HepG2 (cell line): ENCODE results near the gene LMNA. TPM values are rescaled to one million over a fixed set of nuclear protein-coding genes. Genes with fewer than 3 reads are reported as not detected.

ENCODE experiments used
- AHR ChIP-seq: IDR thresholded peaks from 2 replicates; pipeline ENCODE4 v1.6.1; 2018; ENCODE audit warnings: missing genetic modification reagents, missing compliant biosample characterization
- ATF7-NPFF ChIP-seq: sonication (generic); formaldehyde crosslinking; IDR thresholded peaks from 2 replicates; pipeline ENCODE4 v1.8.1; 2023; ENCODE audit warnings: mild to moderate bottlenecking, low read depth, missing genetic modification reagents, moderate library complexity
- DNMT1 ChIP-seq: sonication (generic); formaldehyde crosslinking; IDR thresholded peaks from 2 replicates; pipeline ENCODE4 v1.5.1; 2020; ENCODE audit warnings: mild to moderate bottlenecking, missing genetic modification reagents
- HNF4G ChIP-seq, 2 experiments: sonication (generic) in 1 of 2; formaldehyde crosslinking in 1 of 2; IDR thresholded peaks; 2 replicates each; pipeline versions ENCODE4 v1.4.0 to v1.6.1; 2011 to 2020; ENCODE audit warnings: borderline replicate concordance in 2 of 2, low read depth in 2 of 2, mild to moderate bottlenecking in 2 of 2, low read length in 1 of 2, missing genetic modification reagents in 1 of 2, moderate library complexity in 1 of 2
- MTA1 ChIP-seq: sonication (generic); formaldehyde crosslinking; IDR thresholded peaks from 2 replicates; pipeline ENCODE4 v1.4.0; 2020; ENCODE audit warnings: missing genetic modification reagents, mild to moderate bottlenecking, borderline replicate concordance
- NR2F1 ChIP-seq, 2 experiments: fragments of 450-650 bp in 1 of 2; formaldehyde crosslinking in 1 of 2; IDR thresholded peaks; 2 replicates each; pipeline versions ENCODE4 v1.5.0 to v1.6.1; 2016 to 2020; ENCODE audit warnings: mild to moderate bottlenecking in 1 of 2, missing compliant biosample characterization in 1 of 2, missing genetic modification reagents in 1 of 2, moderate library complexity in 1 of 2
- RARG ChIP-seq: sonication (generic); formaldehyde crosslinking; IDR thresholded peaks from 2 replicates; pipeline ENCODE4 v1.4.0; 2020; ENCODE audit warnings: low read depth, mild to moderate bottlenecking, missing genetic modification reagents
- RFXANK ChIP-seq: IDR thresholded peaks from 2 replicates; pipeline ENCODE4 v1.6.1; 2016
- SP5 ChIP-seq: IDR thresholded peaks from 2 replicates; pipeline ENCODE4 v1.6.1; 2016; ENCODE audit warnings: low read depth, borderline replicate concordance
- WIZ ChIP-seq: sonication (generic); formaldehyde crosslinking; IDR thresholded peaks from 2 replicates; pipeline ENCODE4 v1.5.1; 2020; ENCODE audit warnings: mild to moderate bottlenecking, missing genetic modification reagents
- ZFAT ChIP-seq: sonication (generic); formaldehyde crosslinking; conservative IDR thresholded peaks from 2 replicates; pipeline ENCODE4 v1.8.1; 2023; ENCODE audit warnings: missing genetic modification reagents, inconsistent platforms
- ZFY ChIP-seq: sonication (generic); formaldehyde crosslinking; IDR thresholded peaks from 2 replicates; pipeline ENCODE4 v1.4.0; 2020; ENCODE audit warnings: missing genetic modification reagents
- ZMAT3 ChIP-seq: sonication (generic); formaldehyde crosslinking; conservative IDR thresholded peaks from 2 replicates; pipeline ENCODE4 v1.7.0; 2021; ENCODE audit warnings: missing genetic modification reagents
- ZNF10 ChIP-seq: sonication (generic); formaldehyde crosslinking; IDR thresholded peaks from 2 replicates; pipeline ENCODE4 v1.4.0; 2020; ENCODE audit warnings: mild to moderate bottlenecking, low read depth, missing genetic modification reagents, borderline replicate concordance
- ZNF136 ChIP-seq: sonication (generic); formaldehyde crosslinking; IDR thresholded peaks from 2 replicates; pipeline ENCODE4 v1.8.1; 2022; ENCODE audit warnings: low read depth, mild to moderate bottlenecking, moderate library complexity, missing genetic modification reagents
- ZNF891 ChIP-seq: sonication (generic); formaldehyde crosslinking; IDR thresholded peaks from 2 replicates; pipeline ENCODE4 v1.5.0; 2020; ENCODE audit warnings: mild to moderate bottlenecking, missing genetic modification reagents
- polyA plus RNA-seq, 8 experiments: library from polyadenylated mRNA; depleted of rRNA in 3 of 8; stranded (reverse) in 7 of 8; unstranded in 1 of 8; fragments of >200 nt; fragmentation: Illumina TruSeq in 4 of 8; extraction: Trizol in 4 of 8; gene quantifications; 2 replicates each; pipeline versions ENCODE4 v1.2.1 to v1.2.3, GENCODE V29; 2011 to 2016; ENCODE audit warnings: low read depth in 4 of 8, missing spikeins in 1 of 8, mixed read lengths in 1 of 8; ENCODE audit not compliant: insufficient read depth in 1 of 8
- total RNA-seq, 5 experiments: library from RNA; depleted of rRNA; stranded (reverse); fragments of >200 nt; fragmentation: Illumina TruSeq; extraction: Trizol; gene quantifications; 2 replicates each; pipeline ENCODE4 v1.2.3, GENCODE V29; 2016; ENCODE audit warnings: low read depth in 1 of 5
- TF ChIP-seq, protein P1 (sequence below): sonication (generic); formaldehyde crosslinking; IDR thresholded peaks from 2 replicates; pipeline ENCODE4 v1.4.0; 2020; ENCODE audit warnings: missing genetic modification reagents
- TF ChIP-seq, protein P2 (sequence below): sonication (generic); formaldehyde crosslinking; IDR thresholded peaks from 2 replicates; pipeline ENCODE4 v1.5.0; 2020; ENCODE audit warnings: missing genetic modification reagents
- TF ChIP-seq, protein P3 (sequence below): sonication (generic); formaldehyde crosslinking; IDR thresholded peaks from 2 replicates; pipeline ENCODE4 v1.5.1; 2020; ENCODE audit warnings: mild to moderate bottlenecking, missing genetic modification reagents, moderate library complexity
- TF ChIP-seq, protein P4 (sequence below): sonication (generic); formaldehyde crosslinking; IDR thresholded peaks from 2 replicates; pipeline ENCODE4 v1.4.0; 2020; ENCODE audit warnings: missing genetic modification reagents

LMNA gene
- total and polyA plus RNA-seq, 2 of the 13 experiments (the other 11 are each of a cell fraction or from before 2014, with no cell fraction given) = 107 to 225 TPM

DNA sequence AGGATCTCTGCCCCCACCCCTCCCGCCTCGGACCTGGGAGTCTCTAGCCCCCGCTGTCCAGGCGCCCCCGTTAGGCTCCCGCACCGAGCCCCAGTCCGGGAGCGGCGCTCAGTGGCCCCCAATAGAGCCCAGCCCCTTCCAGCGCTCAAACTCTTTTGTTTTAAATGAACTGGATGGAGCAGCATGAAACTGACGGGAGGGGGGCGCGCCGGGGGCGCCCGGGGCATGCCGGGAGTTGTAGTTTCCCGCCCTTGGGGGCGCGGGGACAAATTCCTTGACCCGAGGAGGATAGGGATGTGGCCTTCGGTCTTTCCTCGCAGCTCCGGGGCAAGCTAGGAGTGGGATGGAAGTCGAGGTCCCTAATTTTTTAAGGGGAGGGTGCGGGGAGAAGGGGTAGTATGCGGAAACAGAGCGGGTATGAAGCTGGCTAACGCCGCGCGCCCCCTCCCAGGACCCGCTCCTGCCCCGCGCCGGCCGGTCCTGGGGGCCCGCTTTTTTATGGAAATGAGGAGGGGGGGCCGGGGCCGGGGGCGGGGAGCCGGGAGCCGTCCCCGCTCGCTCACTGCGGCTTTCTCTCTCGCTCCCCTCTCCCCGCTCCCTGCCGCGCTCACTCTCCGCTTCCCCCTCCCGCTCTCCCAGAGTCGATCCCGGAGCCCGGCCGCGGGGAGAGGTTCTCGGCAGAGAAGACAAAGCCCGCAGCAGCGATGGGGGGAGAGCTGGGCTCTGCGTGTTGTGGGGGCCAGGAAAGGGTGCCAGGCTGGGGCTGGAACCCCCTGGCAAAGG, 32.0 kb upstream of the LMNA start, which contains the start of gene MEX3A (continued):
- TF ChIP-seq, protein P1, sequence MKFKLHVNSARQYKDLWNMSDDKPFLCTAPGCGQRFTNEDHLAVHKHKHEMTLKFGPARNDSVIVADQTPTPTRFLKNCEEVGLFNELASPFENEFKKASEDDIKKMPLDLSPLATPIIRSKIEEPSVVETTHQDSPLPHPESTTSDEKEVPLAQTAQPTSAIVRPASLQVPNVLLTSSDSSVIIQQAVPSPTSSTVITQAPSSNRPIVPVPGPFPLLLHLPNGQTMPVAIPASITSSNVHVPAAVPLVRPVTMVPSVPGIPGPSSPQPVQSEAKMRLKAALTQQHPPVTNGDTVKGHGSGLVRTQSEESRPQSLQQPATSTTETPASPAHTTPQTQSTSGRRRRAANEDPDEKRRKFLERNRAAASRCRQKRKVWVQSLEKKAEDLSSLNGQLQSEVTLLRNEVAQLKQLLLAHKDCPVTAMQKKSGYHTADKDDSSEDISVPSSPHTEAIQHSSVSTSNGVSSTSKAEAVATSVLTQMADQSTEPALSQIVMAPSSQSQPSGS (CRISPR knock-in tag) = peak; percentile 19; the same call in 1 of the 2 replicates
- TF ChIP-seq ZMAT3 (no peak), ZFAT (no peak), HNF4G (IDR thresholded peaks at IDR 0.05; ENCODE audit: borderline replicate concordance, low read depth, low read length) (peak; percentile 57; the same call in 1 of the 2 replicates), HNF4G (CRISPR knock-in tag; IDR thresholded peaks at IDR 0.05; ENCODE audit: borderline replicate concordance, low read depth) (no peak), RARG (CRISPR knock-in tag) (no peak), AHR (no peak), ATF7-NPFF (CRISPR knock-in tag) (no peak), ZNF891 (CRISPR knock-in tag) (no peak), WIZ (CRISPR knock-in tag) (no peak), ZFY (CRISPR knock-in tag) (peak; percentile 65), DNMT1 (CRISPR knock-in tag) (no peak), SP5 (CRISPR knock-in tag) (no peak), MTA1 (CRISPR knock-in tag) (no peak), ZNF10 (CRISPR knock-in tag) (no peak), RFXANK (CRISPR knock-in tag) (no peak), NR2F1 (CRISPR knock-in tag; IDR thresholded peaks at IDR 0.05) (peak in 1 of 2 experiments; percentile 71; a peak in 2 of 4 replicates), ZNF136 (CRISPR knock-in tag) (0 out of 2 replicates have a peak, but pooled peaks have one; percentile 54)
- TF ChIP-seq, protein P2, sequence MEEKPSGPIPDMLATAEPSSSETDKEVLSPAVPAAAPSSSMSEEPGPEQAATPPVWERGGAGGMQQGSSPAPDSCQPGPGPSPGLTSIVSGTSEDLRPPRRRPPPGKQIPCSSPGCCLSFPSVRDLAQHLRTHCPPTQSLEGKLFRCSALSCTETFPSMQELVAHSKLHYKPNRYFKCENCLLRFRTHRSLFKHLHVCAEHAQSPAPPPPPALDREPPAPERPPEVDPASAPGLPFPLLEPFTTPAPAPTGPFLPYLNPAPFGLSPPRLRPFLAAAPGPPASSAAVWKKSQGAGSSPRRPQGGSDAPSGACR = no peak
- TF ChIP-seq, protein P3, sequence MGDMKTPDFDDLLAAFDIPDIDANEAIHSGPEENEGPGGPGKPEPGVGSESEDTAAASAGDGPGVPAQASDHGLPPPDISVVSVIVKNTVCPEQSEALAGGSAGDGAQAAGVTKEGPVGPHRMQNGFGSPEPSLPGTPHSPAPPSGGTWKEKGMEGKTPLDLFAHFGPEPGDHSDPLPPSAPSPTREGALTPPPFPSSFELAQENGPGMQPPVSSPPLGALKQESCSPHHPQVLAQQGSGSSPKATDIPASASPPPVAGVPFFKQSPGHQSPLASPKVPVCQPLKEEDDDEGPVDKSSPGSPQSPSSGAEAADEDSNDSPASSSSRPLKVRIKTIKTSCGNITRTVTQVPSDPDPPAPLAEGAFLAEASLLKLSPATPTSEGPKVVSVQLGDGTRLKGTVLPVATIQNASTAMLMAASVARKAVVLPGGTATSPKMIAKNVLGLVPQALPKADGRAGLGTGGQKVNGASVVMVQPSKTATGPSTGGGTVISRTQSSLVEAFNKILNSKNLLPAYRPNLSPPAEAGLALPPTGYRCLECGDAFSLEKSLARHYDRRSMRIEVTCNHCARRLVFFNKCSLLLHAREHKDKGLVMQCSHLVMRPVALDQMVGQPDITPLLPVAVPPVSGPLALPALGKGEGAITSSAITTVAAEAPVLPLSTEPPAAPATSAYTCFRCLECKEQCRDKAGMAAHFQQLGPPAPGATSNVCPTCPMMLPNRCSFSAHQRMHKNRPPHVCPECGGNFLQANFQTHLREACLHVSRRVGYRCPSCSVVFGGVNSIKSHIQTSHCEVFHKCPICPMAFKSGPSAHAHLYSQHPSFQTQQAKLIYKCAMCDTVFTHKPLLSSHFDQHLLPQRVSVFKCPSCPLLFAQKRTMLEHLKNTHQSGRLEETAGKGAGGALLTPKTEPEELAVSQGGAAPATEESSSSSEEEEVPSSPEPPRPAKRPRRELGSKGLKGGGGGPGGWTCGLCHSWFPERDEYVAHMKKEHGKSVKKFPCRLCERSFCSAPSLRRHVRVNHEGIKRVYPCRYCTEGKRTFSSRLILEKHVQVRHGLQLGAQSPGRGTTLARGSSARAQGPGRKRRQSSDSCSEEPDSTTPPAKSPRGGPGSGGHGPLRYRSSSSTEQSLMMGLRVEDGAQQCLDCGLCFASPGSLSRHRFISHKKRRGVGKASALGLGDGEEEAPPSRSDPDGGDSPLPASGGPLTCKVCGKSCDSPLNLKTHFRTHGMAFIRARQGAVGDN = peak; percentile 52
- TF ChIP-seq, protein P4, sequence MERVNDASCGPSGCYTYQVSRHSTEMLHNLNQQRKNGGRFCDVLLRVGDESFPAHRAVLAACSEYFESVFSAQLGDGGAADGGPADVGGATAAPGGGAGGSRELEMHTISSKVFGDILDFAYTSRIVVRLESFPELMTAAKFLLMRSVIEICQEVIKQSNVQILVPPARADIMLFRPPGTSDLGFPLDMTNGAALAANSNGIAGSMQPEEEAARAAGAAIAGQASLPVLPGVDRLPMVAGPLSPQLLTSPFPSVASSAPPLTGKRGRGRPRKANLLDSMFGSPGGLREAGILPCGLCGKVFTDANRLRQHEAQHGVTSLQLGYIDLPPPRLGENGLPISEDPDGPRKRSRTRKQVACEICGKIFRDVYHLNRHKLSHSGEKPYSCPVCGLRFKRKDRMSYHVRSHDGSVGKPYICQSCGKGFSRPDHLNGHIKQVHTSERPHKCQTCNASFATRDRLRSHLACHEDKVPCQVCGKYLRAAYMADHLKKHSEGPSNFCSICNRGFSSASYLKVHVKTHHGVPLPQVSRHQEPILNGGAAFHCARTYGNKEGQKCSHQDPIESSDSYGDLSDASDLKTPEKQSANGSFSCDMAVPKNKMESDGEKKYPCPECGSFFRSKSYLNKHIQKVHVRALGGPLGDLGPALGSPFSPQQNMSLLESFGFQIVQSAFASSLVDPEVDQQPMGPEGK = peak; percentile 91
